ENCODE measurements around the gene ENTPD2. TPM values are rescaled to one million over a fixed set of nuclear protein-coding genes. Genes with fewer than 3 reads are reported as not detected.

The ENTPD2 gene
- total and polyA plus RNA-seq, 2 of the 4 experiments (the other 2 are of a cell fraction), result not detected

DNA sequence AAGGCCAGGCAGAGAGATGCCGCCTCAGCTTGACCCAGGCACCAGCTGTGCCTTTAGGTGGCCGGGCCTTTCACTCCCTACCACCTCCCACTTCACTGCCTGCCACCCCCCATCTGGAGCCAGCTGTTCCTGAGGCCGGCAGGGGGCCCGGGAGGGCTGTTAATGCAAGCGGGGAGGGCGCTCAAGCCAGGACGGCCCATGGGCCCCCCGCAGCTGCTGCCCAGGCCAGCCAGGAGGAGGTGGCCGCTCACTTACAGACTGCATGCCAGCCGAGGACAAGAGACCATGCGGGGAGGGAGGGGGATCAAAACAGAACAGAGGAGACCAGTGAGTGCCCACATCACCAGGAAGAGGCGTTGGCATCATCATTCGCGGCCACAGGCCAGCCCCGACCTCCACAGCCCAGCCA, 30.3 kb downstream of the ENTPD2 start:
- Histone ChIP-seq H3K27me3 (ENCODE audit: control insufficient read depth, insufficient read depth, low read length) (no peaks in the 10 kb centered on the region), H2BK20ac (ENCODE audit: low read depth, low read length) (no peak overlapping the region), H3K9me1 (ENCODE audit: insufficient read depth, low read length) (peaks cover 4% of the 10 kb centered on the region; the same call in 1 of the 2 replicates), H3K4me2 (ENCODE audit: low read depth, low read length) (no peak overlapping the region), H2AK5ac (ENCODE audit: low read depth, low read length) (no peak overlapping the region), H4K8ac (ENCODE audit: low read depth in 2 of 2, low read length in 2 of 2) (no peak overlapping the region), H2BK15ac (ENCODE audit: low read depth, low read length) (no peak overlapping the region), H3K14ac (replicated peaks; ENCODE audit: low read depth, low read length) (no peak overlapping the region), H2BK5ac (ENCODE audit: low read depth, low read length, poor library complexity, severe bottlenecking) (no peak overlapping the region), H4K5ac (ENCODE audit: low read depth, low read length) (no peak overlapping the region), H3K18ac (ENCODE audit: low read depth, low read length) (no peak overlapping the region), H2AK9ac (replicated peaks; ENCODE audit: low read depth, low read length, poor library complexity) (no peak overlapping the region), H2AFZ (replicated peaks; ENCODE audit: low read length, poor library complexity) (no peak overlapping the region), H3K4me3 (ENCODE audit: insufficient read depth, low read depth, low read length) (no peak overlapping the region), H3K9ac (ENCODE audit: low read depth, low read length) (no peak overlapping the region), H3K23ac (ENCODE audit: low read depth, low read length) (no peak overlapping the region), H3K79me1 (ENCODE audit: low read depth in 1 of 2, low read length in 2 of 2) (peaks cover 0 to 7% of the 10 kb centered on the region in 2 experiments; a peak in 2 of 4 replicates), H3K4me1 (ENCODE audit: control insufficient read depth, insufficient read depth, low read length) (peaks cover 5% of the 10 kb centered on the region), H4K20me1 (ENCODE audit: insufficient read depth, low read length) (no peaks in the 10 kb centered on the region; the same call in 1 of the 2 replicates), H3K4ac (ENCODE audit: low read depth, low read length) (no peak overlapping the region), H4K91ac (ENCODE audit: insufficient read depth, low read depth, low read length) (no peak overlapping the region), H3K36me3 (ENCODE audit: control insufficient read depth, insufficient read depth, low read length) (peaks cover 2% of the 10 kb centered on the region; the same call in 1 of the 2 replicates), H3K27ac (ENCODE audit: insufficient read depth, low read length) (no peak overlapping the region), H2BK120ac (ENCODE audit: low read depth, low read length) (no peak overlapping the region), H3K9me3 (ENCODE audit: control insufficient read depth, insufficient read depth, low read length) (no peaks in the 10 kb centered on the region), H3K56ac (ENCODE audit: extremely low read depth, insufficient read depth, low read length) (no peak overlapping the region)
- ChIA-PET CTCF (no interaction called here), POLR2A (ENCODE audit: unreplicated experiment) (no interaction called here)
- TF ChIP-seq, protein P1, sequence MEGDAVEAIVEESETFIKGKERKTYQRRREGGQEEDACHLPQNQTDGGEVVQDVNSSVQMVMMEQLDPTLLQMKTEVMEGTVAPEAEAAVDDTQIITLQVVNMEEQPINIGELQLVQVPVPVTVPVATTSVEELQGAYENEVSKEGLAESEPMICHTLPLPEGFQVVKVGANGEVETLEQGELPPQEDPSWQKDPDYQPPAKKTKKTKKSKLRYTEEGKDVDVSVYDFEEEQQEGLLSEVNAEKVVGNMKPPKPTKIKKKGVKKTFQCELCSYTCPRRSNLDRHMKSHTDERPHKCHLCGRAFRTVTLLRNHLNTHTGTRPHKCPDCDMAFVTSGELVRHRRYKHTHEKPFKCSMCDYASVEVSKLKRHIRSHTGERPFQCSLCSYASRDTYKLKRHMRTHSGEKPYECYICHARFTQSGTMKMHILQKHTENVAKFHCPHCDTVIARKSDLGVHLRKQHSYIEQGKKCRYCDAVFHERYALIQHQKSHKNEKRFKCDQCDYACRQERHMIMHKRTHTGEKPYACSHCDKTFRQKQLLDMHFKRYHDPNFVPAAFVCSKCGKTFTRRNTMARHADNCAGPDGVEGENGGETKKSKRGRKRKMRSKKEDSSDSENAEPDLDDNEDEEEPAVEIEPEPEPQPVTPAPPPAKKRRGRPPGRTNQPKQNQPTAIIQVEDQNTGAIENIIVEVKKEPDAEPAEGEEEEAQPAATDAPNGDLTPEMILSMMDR (conservative IDR thresholded peaks at IDR 0.05; ENCODE audit: low read depth, low read length), result no peak
- TF ChIP-seq RCOR1 (IDR thresholded peaks at IDR 0.05; ENCODE audit: insufficient replicate concordance, low read length), result no peak
- TF ChIP-seq, protein P2, sequence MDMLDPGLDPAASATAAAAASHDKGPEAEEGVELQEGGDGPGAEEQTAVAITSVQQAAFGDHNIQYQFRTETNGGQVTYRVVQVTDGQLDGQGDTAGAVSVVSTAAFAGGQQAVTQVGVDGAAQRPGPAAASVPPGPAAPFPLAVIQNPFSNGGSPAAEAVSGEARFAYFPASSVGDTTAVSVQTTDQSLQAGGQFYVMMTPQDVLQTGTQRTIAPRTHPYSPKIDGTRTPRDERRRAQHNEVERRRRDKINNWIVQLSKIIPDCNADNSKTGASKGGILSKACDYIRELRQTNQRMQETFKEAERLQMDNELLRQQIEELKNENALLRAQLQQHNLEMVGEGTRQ (IDR thresholded peaks at IDR 0.05; ENCODE audit: low read depth, low read length), result no peak
- no peak for TF ChIP-seq RAD21 (IDR thresholded peaks at IDR 0.05; ENCODE audit: low read length)
- TF ChIP-seq, protein P3, sequence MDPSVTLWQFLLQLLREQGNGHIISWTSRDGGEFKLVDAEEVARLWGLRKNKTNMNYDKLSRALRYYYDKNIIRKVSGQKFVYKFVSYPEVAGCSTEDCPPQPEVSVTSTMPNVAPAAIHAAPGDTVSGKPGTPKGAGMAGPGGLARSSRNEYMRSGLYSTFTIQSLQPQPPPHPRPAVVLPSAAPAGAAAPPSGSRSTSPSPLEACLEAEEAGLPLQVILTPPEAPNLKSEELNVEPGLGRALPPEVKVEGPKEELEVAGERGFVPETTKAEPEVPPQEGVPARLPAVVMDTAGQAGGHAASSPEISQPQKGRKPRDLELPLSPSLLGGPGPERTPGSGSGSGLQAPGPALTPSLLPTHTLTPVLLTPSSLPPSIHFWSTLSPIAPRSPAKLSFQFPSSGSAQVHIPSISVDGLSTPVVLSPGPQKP (IDR thresholded peaks at IDR 0.05; ENCODE audit: borderline replicate concordance, low read depth, low read length), result no peak
- no peak for TF ChIP-seq FOS (IDR thresholded peaks at IDR 0.05; ENCODE audit: low read depth, low read length)
- no peak for TF ChIP-seq MAZ (IDR thresholded peaks at IDR 0.05; ENCODE audit: borderline replicate concordance, low read depth, low read length)
- no peak for TF ChIP-seq BHLHE40 (IDR thresholded peaks at IDR 0.05; ENCODE audit: low read depth, low read length)
- no peak for TF ChIP-seq CHD1 (IDR thresholded peaks at IDR 0.05; ENCODE audit: low read depth, low read length)
- TF ChIP-seq MXI1 (IDR thresholded peaks at IDR 0.05; ENCODE audit: borderline replicate concordance, low read depth, low read length), result no peak
- TF ChIP-seq POLR2A (IDR thresholded peaks at IDR 0.05; ENCODE audit: low read depth, low read length), result no peak
- no peak for TF ChIP-seq RFX5 (IDR thresholded peaks at IDR 0.05; ENCODE audit: low read depth, low read length)
- ATAC-seq (ENCODE audit: low read depth) (no peak), DNase-seq (no peak)
- no TSS peak for BruUV-seq (replicated peaks)
- dilution Hi-C loops (cut with HindIII; ENCODE audit: low sequenced_read_pairs, unreplicated experiment), result no loop called here
- intact Hi-C loops (cut with micrococcal nuclease), result no loop called here
- WGBS, 2 experiments (ENCODE audit: extremely low coverage in 2 of 2, insufficient read length in 1 of 2), result 71% methylated on average over 10 of the region's 15 CpGs; no CpG with 5 or more reads in 1 of the 2 experiments
- in situ Hi-C loops (cut with MboI; ENCODE audit: low sequenced_read_pairs), result no loop called here

All from IMR-90 (cell line).